Measurements from ENCODE around the gene RASAL2.

RASAL2 gene

DNA sequence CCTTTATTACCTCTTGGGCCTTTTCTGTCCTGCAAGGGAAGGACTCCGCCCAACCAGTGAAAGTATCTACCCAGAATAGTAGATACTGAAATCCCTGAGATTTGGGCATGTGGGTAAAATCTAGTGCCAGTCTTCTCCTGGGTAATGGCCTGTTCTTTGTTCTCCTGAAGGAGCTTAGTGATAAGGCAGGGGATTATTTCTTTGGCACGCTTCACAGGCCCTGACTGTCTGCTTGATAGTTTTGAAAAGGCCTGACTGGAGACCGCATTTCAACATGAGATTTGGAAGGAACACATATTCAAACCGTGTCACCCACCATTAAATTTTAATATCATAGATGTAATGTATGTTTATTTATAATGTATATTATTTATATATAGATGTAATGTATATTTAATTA, 48.9 kb downstream of the RASAL2 start:
- no peak overlapping the region for H3K27ac ChIP-seq (ENCODE audit: low read depth, low read length)
- no peaks in the 10 kb centered on the region for H3K36me3 ChIP-seq (ENCODE audit: control insufficient read depth, insufficient read depth, low read length)
- H3K27me3 ChIP-seq (ENCODE audit: control insufficient read depth, insufficient read depth, low read length), result no peaks in the 10 kb centered on the region
- no peak overlapping the region for H3K4me3 ChIP-seq (ENCODE audit: low read depth, low read length)
- peaks cover 9% of the 10 kb centered on the region; the same call in 1 of the 2 replicates for H3K4me1 ChIP-seq (ENCODE audit: control insufficient read depth, insufficient read depth, low read length)
- no peak overlapping the region for H3K9ac ChIP-seq (ENCODE audit: low read depth, low read length)
- H3K9me3 ChIP-seq (ENCODE audit: control insufficient read depth, insufficient read depth, low read length), result no peaks in the 10 kb centered on the region

DNA sequence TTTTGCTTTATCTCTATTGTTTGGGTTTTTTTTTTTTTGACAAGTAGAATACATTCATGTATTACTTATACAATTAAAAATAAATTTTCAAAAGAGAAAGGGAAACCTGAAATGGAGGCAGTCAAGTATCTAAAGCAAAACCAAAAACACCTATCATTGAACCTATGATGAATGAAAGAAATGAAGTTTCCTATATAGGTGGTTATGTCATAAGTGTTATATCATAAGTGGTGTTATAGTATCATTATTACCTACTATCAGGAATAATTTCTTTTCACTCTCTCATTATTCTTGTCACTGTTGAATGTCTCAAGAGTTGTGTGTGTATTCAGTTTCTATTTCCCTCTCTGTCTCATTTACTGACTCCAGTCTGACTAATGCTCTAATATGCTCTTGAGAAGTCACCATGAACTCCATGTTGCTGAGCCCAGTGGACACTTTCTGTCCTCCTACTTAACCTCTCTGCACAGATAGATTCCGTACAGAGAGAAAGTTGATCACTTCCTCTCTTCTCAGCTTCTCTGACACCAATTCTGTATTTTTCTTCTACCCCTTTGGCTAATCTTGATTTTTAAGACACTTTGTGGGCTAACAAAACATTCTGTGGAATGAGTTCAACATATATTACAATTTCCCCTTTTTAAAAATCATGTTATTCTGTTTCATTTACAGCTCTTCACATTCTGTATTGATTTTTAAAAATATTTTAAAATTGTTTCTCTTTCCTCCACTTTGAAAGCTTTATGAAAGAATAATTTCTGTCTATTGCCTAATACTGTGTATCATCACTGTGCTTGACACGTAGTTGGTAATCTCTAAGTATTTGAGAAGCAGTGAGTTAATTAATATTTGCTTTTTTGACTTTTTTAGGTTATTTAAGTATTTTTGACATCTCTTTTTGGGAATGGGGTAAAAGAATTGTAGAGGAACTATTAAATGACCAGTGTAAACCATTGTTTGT, 50.1 kb downstream of the RASAL2 start:
- Histone ChIP-seq H3K27me3 (ENCODE audit: control insufficient read depth, insufficient read depth, low read length) (no peaks in the 10 kb centered on the region), H3K4me3 (ENCODE audit: low read depth, low read length) (no peak overlapping the region), H3K36me3 (ENCODE audit: control insufficient read depth, insufficient read depth, low read length) (no peaks in the 10 kb centered on the region), H3K9me3 (ENCODE audit: control insufficient read depth, insufficient read depth, low read length) (no peaks in the 10 kb centered on the region), H3K9ac (ENCODE audit: low read depth, low read length) (no peak overlapping the region), H3K27ac (ENCODE audit: low read depth, low read length) (no peak overlapping the region), H3K4me1 (ENCODE audit: control insufficient read depth, insufficient read depth, low read length) (peaks cover 9% of the 10 kb centered on the region; the same call in 1 of the 2 replicates)

DNA sequence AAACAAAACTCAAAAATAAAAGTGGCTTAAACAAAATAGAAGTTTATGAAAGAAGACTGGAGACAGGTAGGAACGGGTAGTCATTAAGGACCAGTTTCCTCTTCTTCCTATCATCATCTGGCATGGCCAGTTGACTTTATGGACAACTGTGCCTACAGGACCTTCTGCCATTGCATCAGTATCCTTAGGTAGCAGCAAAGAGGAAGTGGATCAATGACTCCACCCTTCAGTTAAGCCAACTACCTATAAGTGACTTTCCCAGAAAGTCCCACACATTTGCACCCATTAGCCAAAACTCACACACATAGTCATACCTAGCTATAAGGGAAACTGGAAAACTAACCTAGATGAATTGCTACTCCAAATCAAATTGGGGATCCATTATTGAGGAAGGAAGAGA, 51.7 kb downstream of the RASAL2 start:
- no peak overlapping the region for H3K4me3 ChIP-seq (ENCODE audit: low read depth, low read length)
- no peaks in the 10 kb centered on the region for H3K27me3 ChIP-seq (ENCODE audit: control insufficient read depth, insufficient read depth, low read length)
- no peak overlapping the region for H3K27ac ChIP-seq (ENCODE audit: low read depth, low read length)
- no peaks in the 10 kb centered on the region for H3K36me3 ChIP-seq (ENCODE audit: control insufficient read depth, insufficient read depth, low read length)
- H3K9ac ChIP-seq (ENCODE audit: low read depth, low read length), result no peak overlapping the region
- peaks cover 9% of the 10 kb centered on the region; the same call in 1 of the 2 replicates for H3K4me1 ChIP-seq (ENCODE audit: control insufficient read depth, insufficient read depth, low read length)
- no peaks in the 10 kb centered on the region for H3K9me3 ChIP-seq (ENCODE audit: control insufficient read depth, insufficient read depth, low read length)

DNA sequence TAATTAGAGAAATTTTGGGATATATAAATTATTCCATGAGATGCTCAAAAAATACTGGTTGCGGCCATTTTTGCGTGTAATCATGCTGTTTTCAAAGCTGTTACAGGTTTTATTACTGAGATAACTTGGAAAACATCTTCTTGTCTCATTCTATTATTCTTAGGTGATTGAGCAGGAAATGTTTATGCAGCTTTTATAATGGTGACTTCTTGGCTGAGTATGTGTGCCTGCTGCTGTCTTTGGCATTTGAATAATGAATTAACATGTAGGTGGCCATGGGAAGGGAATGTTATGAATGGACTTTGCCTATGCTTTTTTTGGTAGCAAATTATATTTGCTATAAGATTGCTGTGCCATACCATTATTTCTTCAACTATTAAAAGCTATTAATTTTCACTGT, 52.5 kb downstream of the RASAL2 start:
- Histone ChIP-seq H3K36me3 (ENCODE audit: control insufficient read depth, insufficient read depth, low read length) (no peaks in the 10 kb centered on the region), H3K9me3 (ENCODE audit: control insufficient read depth, insufficient read depth, low read length) (no peaks in the 10 kb centered on the region), H3K27me3 (ENCODE audit: control insufficient read depth, insufficient read depth, low read length) (no peaks in the 10 kb centered on the region), H3K4me1 (ENCODE audit: control insufficient read depth, insufficient read depth, low read length) (peaks cover 9% of the 10 kb centered on the region; the same call in 1 of the 2 replicates), H3K4me3 (ENCODE audit: low read depth, low read length) (no peak overlapping the region), H3K27ac (ENCODE audit: low read depth, low read length) (no peak overlapping the region), H3K9ac (ENCODE audit: low read depth, low read length) (no peak overlapping the region)

DNA sequence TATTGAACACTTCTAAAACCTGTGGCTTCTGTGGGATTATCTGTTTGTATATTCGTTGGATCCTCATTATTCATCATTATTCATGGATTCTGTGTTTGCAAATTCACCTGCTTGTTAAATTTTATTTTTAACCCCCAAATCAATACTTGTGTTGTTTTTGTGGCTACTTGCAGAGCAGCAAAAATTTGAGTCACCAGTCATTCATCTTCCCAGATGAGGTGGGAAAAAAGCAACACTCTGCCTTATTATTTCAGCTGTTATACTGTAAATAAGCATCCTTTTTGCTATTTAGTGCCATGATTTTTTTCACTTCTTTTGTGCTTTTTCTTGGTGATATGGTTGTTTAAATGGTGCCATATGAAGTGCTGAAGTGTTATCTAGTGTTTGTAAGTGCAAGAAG, 56.7 kb downstream of the RASAL2 start:
- no peaks in the 10 kb centered on the region for H3K27me3 ChIP-seq (ENCODE audit: control insufficient read depth, insufficient read depth, low read length)
- H3K36me3 ChIP-seq (ENCODE audit: control insufficient read depth, insufficient read depth, low read length), result no peaks in the 10 kb centered on the region
- no peak overlapping the region for H3K27ac ChIP-seq (ENCODE audit: low read depth, low read length)
- peaks cover 13% of the 10 kb centered on the region; the same call in 1 of the 2 replicates for H3K4me1 ChIP-seq (ENCODE audit: control insufficient read depth, insufficient read depth, low read length)
- no peaks in the 10 kb centered on the region for H3K9me3 ChIP-seq (ENCODE audit: control insufficient read depth, insufficient read depth, low read length)
- no peak overlapping the region for H3K4me3 ChIP-seq (ENCODE audit: low read depth, low read length)
- H3K9ac ChIP-seq (ENCODE audit: low read depth, low read length), result no peak overlapping the region

DNA sequence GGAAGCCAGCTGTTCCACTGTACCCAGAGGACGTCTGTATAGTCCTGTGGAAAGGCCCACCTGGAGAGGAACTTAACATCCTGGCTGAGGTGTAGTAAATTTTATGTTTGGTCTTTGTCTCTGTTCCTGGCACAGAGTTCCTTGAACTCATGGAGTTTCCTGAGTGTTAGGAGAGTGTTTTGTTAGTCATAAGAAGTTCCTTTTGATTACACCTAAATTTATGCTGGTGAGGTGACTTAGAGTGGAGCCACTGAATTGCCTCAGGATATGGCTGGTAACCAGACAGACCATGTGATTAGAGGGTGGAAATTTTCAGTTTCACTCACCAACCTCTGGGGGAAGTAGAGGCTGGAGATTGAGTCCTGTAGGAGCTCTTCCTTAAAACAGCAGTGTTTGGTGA, 57.9 kb downstream of the RASAL2 start:
- no peaks in the 10 kb centered on the region for H3K27me3 ChIP-seq (ENCODE audit: control insufficient read depth, insufficient read depth, low read length)
- no peak overlapping the region for H3K4me3 ChIP-seq (ENCODE audit: low read depth, low read length)
- peaks cover 6% of the 10 kb centered on the region; the same call in 1 of the 2 replicates for H3K4me1 ChIP-seq (ENCODE audit: control insufficient read depth, insufficient read depth, low read length)
- no peak overlapping the region for H3K27ac ChIP-seq (ENCODE audit: low read depth, low read length)
- no peaks in the 10 kb centered on the region for H3K9me3 ChIP-seq (ENCODE audit: control insufficient read depth, insufficient read depth, low read length)
- H3K36me3 ChIP-seq (ENCODE audit: control insufficient read depth, insufficient read depth, low read length), result no peaks in the 10 kb centered on the region
- H3K9ac ChIP-seq (ENCODE audit: low read depth, low read length), result no peak overlapping the region

DNA sequence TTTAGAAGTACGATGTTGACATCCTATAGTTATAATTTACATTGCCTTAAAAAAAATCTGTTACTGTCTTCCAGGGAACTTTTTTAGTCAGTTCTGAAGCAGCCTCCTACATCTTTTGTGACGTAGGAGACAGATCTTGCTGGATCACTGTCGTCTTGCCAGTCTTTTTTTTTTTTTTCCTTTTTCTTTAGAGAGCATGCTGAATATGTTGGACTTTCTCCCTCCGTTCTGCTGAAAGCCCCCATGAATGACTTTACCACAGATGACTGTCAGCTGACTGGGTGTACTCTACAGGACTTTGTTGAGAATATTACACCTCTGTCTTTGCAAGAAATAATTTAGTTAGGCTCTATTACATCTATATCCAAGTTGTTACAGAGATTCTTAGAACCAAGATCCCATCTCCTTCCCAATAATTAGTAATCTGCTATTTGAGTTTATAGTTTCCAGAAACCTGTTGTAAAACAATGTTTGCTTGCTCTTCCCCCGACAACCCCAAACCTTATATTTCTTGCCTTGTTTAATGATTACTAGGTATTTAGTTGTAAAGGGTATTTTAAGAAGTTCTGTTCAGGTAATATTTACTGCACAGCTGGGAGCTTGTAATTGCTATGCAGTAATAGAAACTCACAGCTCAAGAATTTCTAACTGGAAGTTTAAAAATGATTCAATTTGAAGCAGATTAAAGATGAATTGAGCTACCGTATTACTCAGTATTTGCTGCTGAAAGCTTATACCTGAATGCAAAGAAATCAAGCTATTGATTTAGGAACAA, 61.8 kb downstream of the RASAL2 start:
- H3K9ac ChIP-seq (ENCODE audit: low read depth, low read length), result no peak overlapping the region
- no peaks in the 10 kb centered on the region for H3K27me3 ChIP-seq (ENCODE audit: control insufficient read depth, insufficient read depth, low read length)
- peaks cover 6% of the 10 kb centered on the region; the same call in 1 of the 2 replicates for H3K4me1 ChIP-seq (ENCODE audit: control insufficient read depth, insufficient read depth, low read length)
- no peaks in the 10 kb centered on the region for H3K36me3 ChIP-seq (ENCODE audit: control insufficient read depth, insufficient read depth, low read length)
- H3K9me3 ChIP-seq (ENCODE audit: control insufficient read depth, insufficient read depth, low read length), result no peaks in the 10 kb centered on the region
- no peak overlapping the region for H3K27ac ChIP-seq (ENCODE audit: low read depth, low read length)
- no peak overlapping the region for H3K4me3 ChIP-seq (ENCODE audit: low read depth, low read length)

DNA sequence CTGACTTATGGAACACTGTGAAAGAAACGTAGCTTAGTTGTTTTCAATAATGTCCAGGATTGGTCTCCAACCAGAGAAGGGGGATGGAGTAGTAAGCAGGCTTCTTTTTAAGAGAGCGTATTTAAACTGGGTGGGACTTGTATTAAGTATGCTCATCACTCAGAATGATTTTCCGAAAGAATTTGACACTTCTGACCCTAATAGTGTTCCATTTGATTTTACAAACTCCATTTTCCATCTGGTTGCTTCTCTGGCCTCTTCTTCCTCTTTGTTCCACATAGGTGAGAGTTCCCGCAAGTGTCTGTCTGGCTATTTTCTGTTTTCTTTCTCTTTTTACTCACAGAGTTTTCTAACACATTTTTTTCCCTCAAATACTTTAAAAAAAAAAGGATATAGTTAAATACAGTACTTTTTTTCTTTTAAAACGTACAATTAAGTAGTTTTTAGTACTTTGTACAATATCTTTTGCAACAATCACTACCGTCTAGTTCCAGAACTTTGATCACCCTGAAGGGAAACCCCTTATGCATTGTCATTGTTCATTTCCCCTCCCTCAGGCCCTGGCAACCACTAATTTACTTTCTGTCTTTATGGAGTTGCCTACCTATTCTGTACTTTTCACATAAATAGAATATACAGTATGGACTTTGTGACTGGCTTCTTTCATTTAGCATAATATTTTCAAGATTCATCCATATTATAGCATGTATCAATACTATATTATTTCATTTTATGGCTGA, 67.0 kb downstream of the RASAL2 start:
- H3K27ac ChIP-seq (ENCODE audit: low read depth, low read length), result no peak overlapping the region
- H3K9me3 ChIP-seq (ENCODE audit: control insufficient read depth, insufficient read depth, low read length), result no peaks in the 10 kb centered on the region
- H3K4me3 ChIP-seq (ENCODE audit: low read depth, low read length), result no peak overlapping the region
- H3K36me3 ChIP-seq (ENCODE audit: control insufficient read depth, insufficient read depth, low read length), result no peaks in the 10 kb centered on the region
- no peaks in the 10 kb centered on the region for H3K27me3 ChIP-seq (ENCODE audit: control insufficient read depth, insufficient read depth, low read length)
- H3K9ac ChIP-seq (ENCODE audit: low read depth, low read length), result no peak overlapping the region
- H3K4me1 ChIP-seq (ENCODE audit: control insufficient read depth, insufficient read depth, low read length), result no peaks in the 10 kb centered on the region

DNA sequence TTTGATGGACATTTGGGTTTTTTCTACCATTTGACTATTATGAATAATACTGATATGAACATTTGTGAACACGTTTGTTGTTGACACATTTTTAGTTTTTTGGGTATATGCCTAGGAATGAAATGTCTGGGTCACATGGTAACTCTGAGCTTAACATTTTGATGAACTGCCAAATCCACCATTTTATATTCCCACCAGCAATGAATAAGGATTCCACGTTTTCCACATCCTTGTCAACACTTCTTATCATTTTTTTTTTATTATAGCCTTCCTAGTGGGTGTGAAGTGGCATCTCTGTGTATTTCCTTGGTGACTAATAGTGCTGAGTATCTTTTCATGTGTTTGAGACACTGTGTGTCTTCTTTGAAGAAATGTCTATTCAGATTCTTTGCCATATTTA, 67.6 kb downstream of the RASAL2 start:
- Histone ChIP-seq H3K9me3 (ENCODE audit: control insufficient read depth, insufficient read depth, low read length) (no peaks in the 10 kb centered on the region), H3K27me3 (ENCODE audit: control insufficient read depth, insufficient read depth, low read length) (no peaks in the 10 kb centered on the region), H3K4me3 (ENCODE audit: low read depth, low read length) (no peak overlapping the region), H3K4me1 (ENCODE audit: control insufficient read depth, insufficient read depth, low read length) (no peaks in the 10 kb centered on the region), H3K27ac (ENCODE audit: low read depth, low read length) (no peak overlapping the region), H3K36me3 (ENCODE audit: control insufficient read depth, insufficient read depth, low read length) (no peaks in the 10 kb centered on the region), H3K9ac (ENCODE audit: low read depth, low read length) (no peak overlapping the region)

DNA sequence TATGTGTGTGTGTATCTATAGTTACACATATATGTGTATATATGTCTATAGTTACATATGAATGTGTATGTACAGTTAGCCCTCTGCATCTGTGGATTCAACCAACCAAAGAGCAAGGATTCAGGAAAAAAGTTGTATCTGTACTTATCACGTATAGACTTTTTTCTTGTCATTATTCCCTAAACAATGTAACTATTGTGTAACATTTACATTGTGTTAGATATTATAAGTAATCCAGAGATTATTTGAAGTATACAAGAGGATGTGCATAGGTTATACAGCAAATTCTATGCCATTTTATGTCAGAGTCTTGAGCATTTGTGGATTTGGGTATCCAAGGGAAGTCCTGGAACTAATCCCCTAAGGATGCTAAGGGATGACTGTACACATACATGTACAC, 71.3 kb downstream of the RASAL2 start:
- Histone ChIP-seq H3K4me1 (ENCODE audit: control insufficient read depth, insufficient read depth, low read length) (no peaks in the 10 kb centered on the region), H3K9me3 (ENCODE audit: control insufficient read depth, insufficient read depth, low read length) (no peaks in the 10 kb centered on the region), H3K9ac (ENCODE audit: low read depth, low read length) (no peak overlapping the region), H3K27ac (ENCODE audit: low read depth, low read length) (no peak overlapping the region), H3K36me3 (ENCODE audit: control insufficient read depth, insufficient read depth, low read length) (no peaks in the 10 kb centered on the region), H3K4me3 (ENCODE audit: low read depth, low read length) (no peak overlapping the region), H3K27me3 (ENCODE audit: control insufficient read depth, insufficient read depth, low read length) (no peaks in the 10 kb centered on the region)
